Measurements from ENCODE around the gene NPAS3.

The NPAS3 gene

GRCh38 chr14:33747749-33748148 is 809.1 kb downstream of the NPAS3 start:
- H3K4me1 ChIP-seq, result no peaks in the 10 kb centered on the region
- H3K27me3 ChIP-seq, result no peaks in the 10 kb centered on the region
- H3K4me3 ChIP-seq, result no peak overlapping the region
- H3K9me3 ChIP-seq (replicated peaks in 1 of 11), result peaks cover 13 to 22% (median 18%) of the 10 kb centered on the region in 11 experiments
- no peak overlapping the region for H3K27ac ChIP-seq
- no peaks in the 10 kb centered on the region for H4K20me1 ChIP-seq
- H3K4me2 ChIP-seq, result no peak overlapping the region
- no peak for TF ChIP-seq Cebpa-rat (IDR thresholded peaks at IDR 0.05)
- H3K9ac ChIP-seq, result no peak overlapping the region
- no peaks in the 10 kb centered on the region for H3K36me3 ChIP-seq

- Histone ChIP-seq H3K4me2 (no peak overlapping the region), H3K4me1 (no peaks in the 10 kb centered on the region), H3K9me3 (replicated peaks in 1 of 11) (no peaks in the 10 kb centered on the region), H3K27ac (no peak overlapping the region), H3K4me3 (no peak overlapping the region), H4K20me1 (no peaks in the 10 kb centered on the region), H3K27me3 (no peaks in the 10 kb centered on the region), H3K9ac (no peak overlapping the region), H3K36me3 (no peaks in the 10 kb centered on the region)
- TF ChIP-seq Cebpa-rat (IDR thresholded peaks at IDR 0.05), result no peak
Measured at GRCh38 chr14:33754261-33754660, 815.6 kb downstream of the NPAS3 start.

- Histone ChIP-seq H4K20me1 (no peaks in the 10 kb centered on the region), H3K9me3 (replicated peaks in 1 of 11) (no peaks in the 10 kb centered on the region), H3K27me3 (no peaks in the 10 kb centered on the region), H3K9ac (no peak overlapping the region), H3K4me3 (no peak overlapping the region), H3K27ac (no peak overlapping the region), H3K4me2 (no peak overlapping the region), H3K4me1 (no peaks in the 10 kb centered on the region), H3K36me3 (no peaks in the 10 kb centered on the region)
- TF ChIP-seq Cebpa-rat (IDR thresholded peaks at IDR 0.05), result no peak
Measured at GRCh38 chr14:33755358-33755757, 816.7 kb downstream of the NPAS3 start.

GRCh38 chr14:33756833-33757232 is 818.2 kb downstream of the NPAS3 start:
- H3K36me3 ChIP-seq, result no peaks in the 10 kb centered on the region
- no peaks in the 10 kb centered on the region for H3K4me1 ChIP-seq
- H3K27ac ChIP-seq, result no peak overlapping the region
- no peaks in the 10 kb centered on the region for H4K20me1 ChIP-seq
- no peaks in the 10 kb centered on the region for H3K9me3 ChIP-seq (replicated peaks in 1 of 11)
- H3K4me2 ChIP-seq, result no peak overlapping the region
- no peak for TF ChIP-seq Cebpa-rat (IDR thresholded peaks at IDR 0.05)
- H3K4me3 ChIP-seq, result no peak overlapping the region
- H3K27me3 ChIP-seq, result no peaks in the 10 kb centered on the region
- H3K9ac ChIP-seq, result no peak overlapping the region

GRCh38 chr14:33758547-33758946 is 819.9 kb downstream of the NPAS3 start:
- TF ChIP-seq Cebpa-rat (IDR thresholded peaks at IDR 0.05), result no peak
- H3K4me3 ChIP-seq, result no peak overlapping the region
- no peaks in the 10 kb centered on the region for H4K20me1 ChIP-seq
- H3K4me2 ChIP-seq, result no peak overlapping the region
- no peaks in the 10 kb centered on the region for H3K27me3 ChIP-seq
- H3K9me3 ChIP-seq (replicated peaks in 1 of 11), result no peaks in the 10 kb centered on the region
- H3K4me1 ChIP-seq, result no peaks in the 10 kb centered on the region
- no peak overlapping the region for H3K9ac ChIP-seq
- no peak overlapping the region for H3K27ac ChIP-seq
- H3K36me3 ChIP-seq, result no peaks in the 10 kb centered on the region

GRCh38 chr14:33762161-33762851 is 823.6 kb downstream of the NPAS3 start:
- Histone ChIP-seq H3K9ac (no peak overlapping the region), H3K36me3 (no peaks in the 10 kb centered on the region), H3K27ac (no peak overlapping the region), H4K20me1 (no peaks in the 10 kb centered on the region), H3K4me1 (peaks cover 0 to 8% (median 2%) of the 10 kb centered on the region in 10 experiments; a peak in 4 of 20 replicates), H3K4me2 (no peak overlapping the region), H3K9me3 (replicated peaks in 1 of 11) (no peaks in the 10 kb centered on the region), H3K4me3 (no peak overlapping the region), H3K27me3 (no peaks in the 10 kb centered on the region)
- no peak for TF ChIP-seq Cebpa-rat (IDR thresholded peaks at IDR 0.05)

- TF ChIP-seq Cebpa-rat (IDR thresholded peaks at IDR 0.05), result no peak
- H3K4me3 ChIP-seq, result no peak overlapping the region
Measured at GRCh38 chr14:33764876-33765650, 826.4 kb downstream of the NPAS3 start.

GRCh38 chr14:33767586-33768457 is 829.1 kb downstream of the NPAS3 start:
- Histone ChIP-seq H3K4me1 (peaks cover 7 to 29% (median 14%) of the 10 kb centered on the region in 10 experiments; a peak in 18 of 20 replicates), H3K4me3 (no peak overlapping the region), H3K27me3 (no peaks in the 10 kb centered on the region), H3K9ac (no peak overlapping the region; a peak in 1 of 22 replicates), H4K20me1 (no peaks in the 10 kb centered on the region), H3K27ac (peak overlapping the region in 4 of 11 experiments; percentile 8 to 39 (median 26); a peak in 3 of 22 replicates), H3K9me3 (replicated peaks in 1 of 11) (no peaks in the 10 kb centered on the region), H3K4me2 (peak overlapping the region; percentile 11 to 67 (median 39); a peak in 16 of 22 replicates), H3K36me3 (no peaks in the 10 kb centered on the region)
- TF ChIP-seq Cebpa-rat (IDR thresholded peaks at IDR 0.05), result no peak

More at GRCh38 chr14:33764876-33765650, 826.4 kb downstream of the NPAS3 start:
- Histone ChIP-seq H3K4me1 (peaks cover 7 to 28% (median 14%) of the 10 kb centered on the region in 10 experiments; a peak in 18 of 20 replicates), H3K9ac (no peak overlapping the region), H3K27me3 (no peaks in the 10 kb centered on the region), H4K20me1 (no peaks in the 10 kb centered on the region), H3K36me3 (no peaks in the 10 kb centered on the region), H3K9me3 (replicated peaks in 1 of 11) (no peaks in the 10 kb centered on the region), H3K27ac (no peak overlapping the region), H3K4me2 (peak overlapping the region in 2 of 11 experiments; percentile 25 to 26; a peak in 1 of 22 replicates)

GRCh38 chr14:33768458-33768830 is 829.8 kb downstream of the NPAS3 start:
- no peaks in the 10 kb centered on the region for H3K27me3 ChIP-seq
- no peak overlapping the region for H3K4me3 ChIP-seq
- H3K4me1 ChIP-seq, result peaks cover 11 to 35% (median 17%) of the 10 kb centered on the region in 10 experiments; a peak in 19 of 20 replicates
- H3K9me3 ChIP-seq (replicated peaks in 1 of 11), result no peaks in the 10 kb centered on the region
- TF ChIP-seq Cebpa-rat (IDR thresholded peaks at IDR 0.05), result no peak
- H3K4me2 ChIP-seq, result peak overlapping the region; percentile 11 to 67 (median 39); a peak in 18 of 22 replicates
- H3K36me3 ChIP-seq, result no peaks in the 10 kb centered on the region
- no peaks in the 10 kb centered on the region for H4K20me1 ChIP-seq
- H3K27ac ChIP-seq, result peak overlapping the region in 4 of 11 experiments; percentile 8 to 39 (median 26); a peak in 3 of 22 replicates
- no peak overlapping the region; a peak in 1 of 22 replicates for H3K9ac ChIP-seq

Data from BLaER1 treated with 17β-estradiol and CSF1 and Interleukin-3, amounts not matched to agents 10 nM and 100 nM (cell line).